Ishikawa (cell line): Measurements from ENCODE around the gene FAM163A.

Experiments
- CEBPB ChIP-seq: IDR thresholded peaks from 2 replicates; pipeline ENCODE4 v1.6.1; 2012
- CREB1 ChIP-seq: IDR thresholded peaks from 2 replicates; pipeline ENCODE4 v1.6.1; 2012; ENCODE audit warnings: low read depth
- EGR1 ChIP-seq: IDR thresholded peaks from 2 replicates; pipeline ENCODE4 v1.6.1; 2012
- EP300 ChIP-seq: IDR thresholded peaks from 2 replicates; pipeline ENCODE4 v1.6.1; 2012; ENCODE audit warnings: borderline replicate concordance
- FOXM1 ChIP-seq: IDR thresholded peaks from 2 replicates; pipeline ENCODE4 v1.6.1; 2012; ENCODE audit warnings: low read depth, borderline replicate concordance
- NFIC ChIP-seq: IDR thresholded peaks from 2 replicates; pipeline ENCODE4 v1.6.1; 2012
- RAD21 ChIP-seq: IDR thresholded peaks from 2 replicates; pipeline ENCODE4 v1.6.1; 2012; ENCODE audit warnings: low read depth
- REST ChIP-seq: IDR thresholded peaks from 2 replicates; pipeline ENCODE4 v1.6.1; 2012; ENCODE audit warnings: low read depth, mild to moderate bottlenecking
- TAF1 ChIP-seq: IDR thresholded peaks from 2 replicates; pipeline ENCODE4 v1.6.1; 2012; ENCODE audit warnings: low read depth, mild to moderate bottlenecking
- TCF12 ChIP-seq: IDR thresholded peaks from 2 replicates; pipeline ENCODE4 v1.6.1; 2012; ENCODE audit warnings: low read depth
- TEAD4 ChIP-seq: IDR thresholded peaks from 2 replicates; pipeline ENCODE4 v1.6.1; 2012
- YY1 ChIP-seq: IDR thresholded peaks from 2 replicates; pipeline ENCODE4 v1.6.1; 2012; ENCODE audit warnings: low read depth
- ZBTB7A ChIP-seq: IDR thresholded peaks from 2 replicates; pipeline ENCODE4 v1.6.1; 2012; ENCODE audit warnings: low read depth
- TF ChIP-seq, protein P1 (sequence below): IDR thresholded peaks from 2 replicates; pipeline ENCODE4 v1.6.1; 2012
- TF ChIP-seq, protein P2 (sequence below): IDR thresholded peaks from 2 replicates; pipeline ENCODE4 v1.6.1; 2012

The FAM163A gene

GRCh38 chr1:179825798-179826460 is 82.8 kb downstream of the FAM163A start:
- no peak for TF ChIP-seq ZBTB7A
- TF ChIP-seq EP300: no peak
- TF ChIP-seq, protein P1, sequence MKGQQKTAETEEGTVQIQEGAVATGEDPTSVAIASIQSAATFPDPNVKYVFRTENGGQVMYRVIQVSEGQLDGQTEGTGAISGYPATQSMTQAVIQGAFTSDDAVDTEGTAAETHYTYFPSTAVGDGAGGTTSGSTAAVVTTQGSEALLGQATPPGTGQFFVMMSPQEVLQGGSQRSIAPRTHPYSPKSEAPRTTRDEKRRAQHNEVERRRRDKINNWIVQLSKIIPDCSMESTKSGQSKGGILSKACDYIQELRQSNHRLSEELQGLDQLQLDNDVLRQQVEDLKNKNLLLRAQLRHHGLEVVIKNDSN: no peak
- no peak for TF ChIP-seq EGR1
- no peak for TF ChIP-seq TCF12
- no peak for TF ChIP-seq CREB1
- TF ChIP-seq TAF1: no peak
- TF ChIP-seq REST: no peak
- TF ChIP-seq CEBPB: no peak
- TF ChIP-seq FOXM1: no peak
- no peak for TF ChIP-seq YY1
- TF ChIP-seq RAD21: no peak
- no peak for TF ChIP-seq NFIC
- TF ChIP-seq TEAD4: no peak

GRCh38 chr1:179826626-179827280 is 83.7 kb downstream of the FAM163A start:
- TF ChIP-seq EP300: no peak
- no peak for TF ChIP-seq RAD21
- no peak for TF ChIP-seq NFIC
- TF ChIP-seq EGR1: no peak
- TF ChIP-seq ZBTB7A: no peak
- TF ChIP-seq TEAD4: no peak
- TF ChIP-seq, protein P1: no peak
- TF ChIP-seq CREB1: no peak
- no peak for TF ChIP-seq YY1
- no peak for TF ChIP-seq TCF12
- no peak for TF ChIP-seq FOXM1
- TF ChIP-seq, protein P2, sequence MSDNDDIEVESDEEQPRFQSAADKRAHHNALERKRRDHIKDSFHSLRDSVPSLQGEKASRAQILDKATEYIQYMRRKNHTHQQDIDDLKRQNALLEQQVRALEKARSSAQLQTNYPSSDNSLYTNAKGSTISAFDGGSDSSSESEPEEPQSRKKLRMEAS: no peak
- no peak for TF ChIP-seq TAF1

DNA sequence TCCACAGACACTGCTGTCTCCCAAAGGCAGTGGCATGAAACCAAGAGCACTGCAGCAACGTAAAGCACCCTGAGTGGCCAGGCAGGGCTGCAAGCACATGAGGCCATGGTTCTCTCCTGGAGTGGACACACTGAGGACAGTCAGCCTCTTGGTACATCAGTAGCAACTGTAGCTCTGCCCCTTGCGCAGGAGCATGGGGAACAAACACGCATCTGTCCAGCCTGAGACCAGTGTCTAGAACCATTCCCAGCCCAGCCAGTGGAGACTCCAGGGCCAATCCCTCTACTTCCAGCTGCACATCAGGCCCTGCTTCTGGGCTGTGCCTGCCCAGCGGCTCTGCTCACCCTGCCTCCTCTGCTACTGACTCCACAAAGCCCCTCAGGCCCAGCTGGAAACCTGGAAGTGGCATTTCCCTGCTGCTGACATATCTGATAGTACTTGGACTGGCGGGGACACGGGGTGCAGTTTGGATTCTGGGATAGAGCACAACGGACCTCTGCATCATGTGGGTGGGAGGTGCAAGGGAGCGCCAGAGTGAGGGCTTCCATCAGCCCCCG is 85.5 kb downstream of the FAM163A start:
- no peak for TF ChIP-seq RAD21
- no peak for TF ChIP-seq NFIC
- TF ChIP-seq TAF1: no peak
- TF ChIP-seq, protein P2: no peak
- no peak for TF ChIP-seq TCF12
- no peak for TF ChIP-seq ZBTB7A
- TF ChIP-seq CEBPB: no peak

- no peak for TF ChIP-seq NFIC
- TF ChIP-seq ZBTB7A: no peak
- TF ChIP-seq REST: no peak
- TF ChIP-seq CREB1: no peak
- no peak for TF ChIP-seq FOXM1
- TF ChIP-seq, protein P1: no peak
- TF ChIP-seq TEAD4: no peak
- no peak for TF ChIP-seq EGR1
- TF ChIP-seq RAD21: no peak
- no peak for TF ChIP-seq TAF1
- TF ChIP-seq EP300: no peak
- TF ChIP-seq TCF12: no peak
- no peak for TF ChIP-seq YY1
- TF ChIP-seq, protein P2: no peak
- TF ChIP-seq CEBPB: no peak
These were observed 88.1 kb downstream of the FAM163A start for GRCh38 chr1:179831225-179831624.
